A549 (cell line): Measurements from ENCODE around the gene ARFGEF2. TPM values are rescaled to one million over a fixed set of nuclear protein-coding genes. Genes with fewer than 3 reads are reported as not detected.

ENCODE experiments used
- ATAC-seq, 2 experiments: fragments of 200-7000 bp in 1 of 2; fragments of >200 bp in 1 of 2; cut with Nextera tagmentation in 1 of 2; cut with Tn5 transposase in 1 of 2; 3 replicates each; pipeline versions ENCODE4 v1.8.0 to v1.9.1; 2018 to 2020; ENCODE audit warnings: mild to moderate bottlenecking in 1 of 2, moderate library complexity in 1 of 2
- CTCF ChIA-PET: fragments of 300-600 bp; sonication (Branson Sonifier 250); formaldehyde crosslinking; extraction: SDS; loops from one replicate; lab custom pipeline; 2021; ENCODE audit warnings: antibody characterized with exemption, inconsistent platforms; lab: Yijun Ruan, JAX
- POLR2A ChIA-PET: fragments of 350-600 bp; formaldehyde crosslinking; extraction: SDS; loops from one replicate; lab custom pipeline; 2021; ENCODE audit warnings: antibody characterized with exemption, inconsistent platforms; lab: Yijun Ruan, JAX
- DNase-seq, 2 experiments: peaks; one replicate each; pipeline versions ENCODE4 v3.0.0 to v3.0.0-alpha.2; 2011 to 2016; ENCODE audit warnings: low read depth in 1 of 2, low spot score in 1 of 2
- FAIRE-seq: peaks from 2 replicates; lab custom pipeline; 2011; peaks lifted over from hg19 to GRCh38; lab: Jason Lieb, UNC
- H3K27ac ChIP-seq, 2 experiments: fragments of >200 bp; sonication (Bioruptor Twin); formaldehyde crosslinking; 3 replicates each; pipeline ENCODE4 v1.5.1; 2016 to 2017
- H3K4me1 ChIP-seq: fragments of >200 bp; sonication (Bioruptor Twin); formaldehyde crosslinking; 3 replicates; pipeline ENCODE4 v1.6.1; 2016
- H3K4me2 ChIP-seq: fragments of >200 bp; sonication (Bioruptor Twin); formaldehyde crosslinking; 3 replicates; pipeline ENCODE4 v1.6.1; 2016
- H3K4me3 ChIP-seq: fragments of >200 bp; sonication (Bioruptor Twin); formaldehyde crosslinking; 3 replicates; pipeline ENCODE4 v1.5.1; 2016
- H3K9me3 ChIP-seq: fragments of >200 bp; sonication (Bioruptor Twin); formaldehyde crosslinking; 3 replicates; pipeline ENCODE4 v1.6.1; 2016
- CEBPB ChIP-seq, 2 experiments: fragments of >200 bp in 1 of 2; sonication (Bioruptor Twin) in 1 of 2; formaldehyde crosslinking in 1 of 2; IDR thresholded peaks; 2 replicates each; pipeline ENCODE4 v1.6.1; 2012 to 2016
- CHD2 ChIP-seq: fragments of 150-350 bp; IDR thresholded peaks from 2 replicates; pipeline ENCODE4 v1.6.1; 2014; ENCODE audit warnings: low read length; ENCODE audit not compliant: partially characterized antibody
- E2F6 ChIP-seq: IDR thresholded peaks from 2 replicates; pipeline ENCODE4 v1.6.1; 2012; ENCODE audit warnings: low read depth, borderline replicate concordance
- ESRRA ChIP-seq: fragments of 150-350 bp; IDR thresholded peaks from 2 replicates; pipeline ENCODE4 v1.6.1; 2014; ENCODE audit warnings: mild to moderate bottlenecking, low read length, borderline replicate concordance
- FOSL2 ChIP-seq, 2 experiments: fragments of 450-650 bp in 1 of 2; fragments of >200 bp in 1 of 2; sonication (Bioruptor Twin) in 1 of 2; formaldehyde crosslinking; IDR thresholded peaks; 2 replicates each; pipeline versions ENCODE4 v1.5.0 to v1.6.1; 2016 to 2020; ENCODE audit warnings: mild to moderate bottlenecking in 1 of 2, moderate library complexity in 1 of 2
- FOXS1 ChIP-seq: fragments of 250-450 bp; sonication (Bioruptor Pico); IDR thresholded peaks from 2 replicates; pipeline ENCODE4 v1.5.0; 2020; ENCODE audit warnings: mild to moderate bottlenecking, moderate library complexity
- GATA3 ChIP-seq: IDR thresholded peaks from 2 replicates; pipeline ENCODE4 v1.6.1; 2012; ENCODE audit warnings: borderline replicate concordance
- HES2 ChIP-seq: fragments of >200 bp; sonication (Bioruptor Twin); formaldehyde crosslinking; IDR thresholded peaks from 2 replicates; pipeline ENCODE4 v1.6.1; 2016
- HEYL ChIP-seq: fragments of 250-450 bp; sonication (Bioruptor Pico); IDR thresholded peaks from 2 replicates; pipeline ENCODE4 v1.8.0; 2021; ENCODE audit warnings: mild to moderate bottlenecking, moderate library complexity
- HMGXB4 ChIP-seq: fragments of 250-450 bp; sonication (Bioruptor Pico); IDR thresholded peaks from 2 replicates; pipeline ENCODE4 v1.5.0; 2021; ENCODE audit warnings: mild to moderate bottlenecking, moderate library complexity, borderline replicate concordance
- HOXA7 ChIP-seq: fragments of 250-450 bp; sonication (Bioruptor Pico); IDR thresholded peaks from 2 replicates; pipeline ENCODE4 v1.5.0; 2020; ENCODE audit warnings: mild to moderate bottlenecking, moderate library complexity
- HOXB13 ChIP-seq: fragments of 250-450 bp; sonication (Bioruptor Pico); IDR thresholded peaks from 2 replicates; pipeline ENCODE4 v1.5.0; 2020; ENCODE audit warnings: low read depth, mild to moderate bottlenecking, moderate library complexity
- HOXB5 ChIP-seq: fragments of 250-450 bp; sonication (Bioruptor Pico); IDR thresholded peaks from 2 replicates; pipeline ENCODE4 v1.5.0; 2020; ENCODE audit warnings: mild to moderate bottlenecking, moderate library complexity
- JUN ChIP-seq, 2 experiments: fragments of >200 bp; sonication (Bioruptor Twin); formaldehyde crosslinking; IDR thresholded peaks; 2 replicates in 1 of 2; 3 replicates in 1 of 2; pipeline ENCODE4 v1.6.1; 2016 to 2017
- JUNB ChIP-seq: fragments of >200 bp; sonication (Bioruptor Twin); formaldehyde crosslinking; IDR thresholded peaks from 2 replicates; pipeline ENCODE4 v1.6.1; 2016
- KDM5A ChIP-seq: fragments of 200-600 bp; sonication (generic); IDR thresholded peaks from 2 replicates; pipeline ENCODE4 v1.6.1; 2016; ENCODE audit warnings: antibody characterized with exemption, mild to moderate bottlenecking
- MYC ChIP-seq: IDR thresholded peaks from 2 replicates; pipeline ENCODE4 v1.6.1; 2012; ENCODE audit warnings: mild to moderate bottlenecking, inconsistent platforms, low read length, improper control_type of control experiment, borderline replicate concordance
- NPAS2 ChIP-seq: fragments of 250-450 bp; sonication (Bioruptor Pico); IDR thresholded peaks from 2 replicates; pipeline ENCODE4 v1.8.0; 2022; ENCODE audit warnings: mild to moderate bottlenecking, moderate library complexity, borderline replicate concordance
- NR3C1 ChIP-seq: fragments of >200 bp; sonication (Bioruptor Twin); formaldehyde crosslinking; IDR thresholded peaks from 3 replicates; pipeline ENCODE4 v1.6.1; 2017
- PBX3 ChIP-seq: IDR thresholded peaks from 2 replicates; pipeline ENCODE4 v1.6.1; 2012
- PHF8 ChIP-seq: fragments of 200-600 bp; sonication (generic); IDR thresholded peaks from 2 replicates; pipeline ENCODE4 v1.6.1; 2016; ENCODE audit warnings: low read depth, mild to moderate bottlenecking, antibody characterized with exemption, moderate library complexity, borderline replicate concordance
- RAD21 ChIP-seq, 2 experiments: fragments of >200 bp in 1 of 2; sonication (Bioruptor Twin) in 1 of 2; formaldehyde crosslinking in 1 of 2; IDR thresholded peaks in 1 of 2; conservative IDR thresholded peaks in 1 of 2; 2 replicates in 1 of 2; 3 replicates in 1 of 2; pipeline ENCODE4 v1.6.1; 2012 to 2018; ENCODE audit warnings: inconsistent platforms in 1 of 2
- RFX5 ChIP-seq: fragments of 450-650 bp; IDR thresholded peaks from 2 replicates; pipeline ENCODE4 v1.7.1; 2014; ENCODE audit warnings: antibody characterized with exemption, mild to moderate bottlenecking, moderate library complexity
- RNF2 ChIP-seq: fragments of 200-600 bp; sonication (generic); IDR thresholded peaks from 2 replicates; pipeline ENCODE4 v1.6.1; 2016; ENCODE audit warnings: low read depth, mild to moderate bottlenecking, antibody characterized with exemption, moderate library complexity, borderline replicate concordance
- SREBF2 ChIP-seq: fragments of 450-650 bp; IDR thresholded peaks from 2 replicates; pipeline ENCODE4 v1.6.1; 2014; ENCODE audit warnings: mild to moderate bottlenecking, moderate library complexity
- ZC3H11A ChIP-seq: fragments of 450-650 bp; IDR thresholded peaks from 2 replicates; pipeline ENCODE4 v1.6.1; 2014; ENCODE audit warnings: antibody characterized with exemption, mild to moderate bottlenecking
- ZNF302 ChIP-seq: fragments of 250-450 bp; sonication (Bioruptor Pico); IDR thresholded peaks from 2 replicates; pipeline ENCODE4 v1.9.0; 2021; ENCODE audit warnings: inconsistent platforms, mild to moderate bottlenecking, moderate library complexity
- ZSCAN20 ChIP-seq: fragments of 250-450 bp; sonication (Bioruptor Pico); IDR thresholded peaks from 2 replicates; pipeline ENCODE4 v1.8.0; 2022; ENCODE audit warnings: mild to moderate bottlenecking, moderate library complexity
- WGBS: methylation state at CpG from one replicate; pipeline ENCODE4 v1.1.6; 2017; ENCODE audit errors: missing lambda C conversion rate; 5-methylcytosine and 5-hydroxymethylcytosine counted together
- polyA plus RNA-seq, 4 experiments: library from polyadenylated mRNA; depleted of rRNA in 3 of 4; stranded (reverse); fragments of >200 nt; fragmentation: RNase III in 1 of 4; extraction: RNeasy Plus Mini Kit Qiagen cat#74134 plus additional on column Dnase treatment in 1 of 4; gene quantifications; 2 replicates in 3 of 4; 3 replicates in 1 of 4; pipeline ENCODE4 v1.2.3, GENCODE V29; 2011 to 2017
- TF ChIP-seq, protein P1 (sequence below): fragments of >200 bp; sonication (Bioruptor Twin); formaldehyde crosslinking; IDR thresholded peaks from 3 replicates; pipeline ENCODE4 v1.5.1; 2016
- TF ChIP-seq, protein P2 (sequence below): fragments of 150-350 bp; IDR thresholded peaks from 2 replicates; pipeline ENCODE4 v1.6.1; 2014; ENCODE audit warnings: low read depth, mild to moderate bottlenecking, low read length

Gene ARFGEF2
- polyA plus RNA-seq, 2 of the 4 experiments (the other 2 are of a cell fraction), result 12.3 to 24.3 TPM

GRCh38 chr20:48951041-48951440 lies 29.5 kb downstream of the ARFGEF2 start:
- no peak overlapping the region for H3K4me2 ChIP-seq
- FAIRE-seq (no peak), ATAC-seq (no peak), DNase-seq (no peak)
- H3K27ac ChIP-seq, result no peak overlapping the region
- H3K4me3 ChIP-seq, result no peak overlapping the region
- peaks cover 2% of the 10 kb centered on the region; the same call in 2 of the 3 replicates for H3K4me1 ChIP-seq
- 95% methylated on average over 10 of the region's 10 CpGs for WGBS
- CTCF ChIA-PET, result no interaction called here
- no peak for TF ChIP-seq HES2
- TF ChIP-seq JUN (IDR thresholded peaks at IDR 0.05), result no peak
- TF ChIP-seq RNF2, result no peak
- TF ChIP-seq, protein P1, sequence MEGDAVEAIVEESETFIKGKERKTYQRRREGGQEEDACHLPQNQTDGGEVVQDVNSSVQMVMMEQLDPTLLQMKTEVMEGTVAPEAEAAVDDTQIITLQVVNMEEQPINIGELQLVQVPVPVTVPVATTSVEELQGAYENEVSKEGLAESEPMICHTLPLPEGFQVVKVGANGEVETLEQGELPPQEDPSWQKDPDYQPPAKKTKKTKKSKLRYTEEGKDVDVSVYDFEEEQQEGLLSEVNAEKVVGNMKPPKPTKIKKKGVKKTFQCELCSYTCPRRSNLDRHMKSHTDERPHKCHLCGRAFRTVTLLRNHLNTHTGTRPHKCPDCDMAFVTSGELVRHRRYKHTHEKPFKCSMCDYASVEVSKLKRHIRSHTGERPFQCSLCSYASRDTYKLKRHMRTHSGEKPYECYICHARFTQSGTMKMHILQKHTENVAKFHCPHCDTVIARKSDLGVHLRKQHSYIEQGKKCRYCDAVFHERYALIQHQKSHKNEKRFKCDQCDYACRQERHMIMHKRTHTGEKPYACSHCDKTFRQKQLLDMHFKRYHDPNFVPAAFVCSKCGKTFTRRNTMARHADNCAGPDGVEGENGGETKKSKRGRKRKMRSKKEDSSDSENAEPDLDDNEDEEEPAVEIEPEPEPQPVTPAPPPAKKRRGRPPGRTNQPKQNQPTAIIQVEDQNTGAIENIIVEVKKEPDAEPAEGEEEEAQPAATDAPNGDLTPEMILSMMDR, result no peak
- no peak for TF ChIP-seq E2F6
- TF ChIP-seq PHF8, result no peak
- no peak for TF ChIP-seq PBX3
- TF ChIP-seq GATA3, result no peak
- TF ChIP-seq HOXB5 (CRISPR knock-in tag), result no peak
- TF ChIP-seq HOXA7 (CRISPR knock-in tag), result no peak
- no peak for TF ChIP-seq FOXS1
- TF ChIP-seq NR3C1, result no peak
- no peak for TF ChIP-seq FOSL2 (IDR thresholded peaks at IDR 0.05)
- no peak for TF ChIP-seq FOSL2 (CRISPR knock-in tag; IDR thresholded peaks at IDR 0.05)
- TF ChIP-seq JUNB, result no peak
- no peak for TF ChIP-seq HEYL
- TF ChIP-seq SREBF2, result no peak
- TF ChIP-seq ZC3H11A, result no peak
- no peak for TF ChIP-seq CHD2
- H3K9me3 ChIP-seq, result no peaks in the 10 kb centered on the region
- POLR2A ChIA-PET, result no interaction called here

- H3K27ac ChIP-seq, result no peak overlapping the region
- no peaks in the 10 kb centered on the region for H3K4me1 ChIP-seq
- ATAC-seq (no peak), DNase-seq (no peak), FAIRE-seq (no peak)
- H3K9me3 ChIP-seq, result no peaks in the 10 kb centered on the region
- ChIA-PET CTCF (interaction anchor here (0.8 kb wide), 1 partner anchor 185 kb away, joined by 4 read pairs; no protein-coding TSS in a partner anchor), POLR2A (no interaction called here)
- TF ChIP-seq GATA3, result no peak
- no peak for TF ChIP-seq CEBPB (IDR thresholded peaks at IDR 0.05)
- TF ChIP-seq E2F6, result no peak
- TF ChIP-seq, protein P2, sequence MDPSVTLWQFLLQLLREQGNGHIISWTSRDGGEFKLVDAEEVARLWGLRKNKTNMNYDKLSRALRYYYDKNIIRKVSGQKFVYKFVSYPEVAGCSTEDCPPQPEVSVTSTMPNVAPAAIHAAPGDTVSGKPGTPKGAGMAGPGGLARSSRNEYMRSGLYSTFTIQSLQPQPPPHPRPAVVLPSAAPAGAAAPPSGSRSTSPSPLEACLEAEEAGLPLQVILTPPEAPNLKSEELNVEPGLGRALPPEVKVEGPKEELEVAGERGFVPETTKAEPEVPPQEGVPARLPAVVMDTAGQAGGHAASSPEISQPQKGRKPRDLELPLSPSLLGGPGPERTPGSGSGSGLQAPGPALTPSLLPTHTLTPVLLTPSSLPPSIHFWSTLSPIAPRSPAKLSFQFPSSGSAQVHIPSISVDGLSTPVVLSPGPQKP, result no peak
- no peak for TF ChIP-seq NPAS2 (CRISPR knock-in tag)
- TF ChIP-seq MYC, result no peak
- TF ChIP-seq HMGXB4 (CRISPR knock-in tag), result no peak
- no peak for TF ChIP-seq RAD21 (conservative IDR thresholded peaks at IDR 0.05 in 1 of 2, IDR thresholded peaks at IDR 0.05 in 1 of 2)
- TF ChIP-seq RFX5, result no peak
- no peak for TF ChIP-seq HOXB13 (CRISPR knock-in tag)
- TF ChIP-seq ZNF302, result no peak
- no peak for TF ChIP-seq KDM5A
- TF ChIP-seq PHF8, result no peak
- TF ChIP-seq HEYL, result no peak
- no peak for TF ChIP-seq ZC3H11A
- TF ChIP-seq ESRRA, result no peak
- TF ChIP-seq ZSCAN20 (CRISPR knock-in tag), result no peak
- H3K4me2 ChIP-seq, result no peak overlapping the region
- WGBS, result 85% methylated on average over 4 of the region's 4 CpGs
- no peak overlapping the region for H3K4me3 ChIP-seq
Observed at GRCh38 chr20:48951646-48952045, 30.1 kb downstream of the ARFGEF2 start.
